GM23338 (cell line): ENCODE data around the gene NDUFA7.
"Not testable (repeated sequence)": the region's sequence is repeated elsewhere in the genome, so short reads cannot be mapped to it uniquely, and the experiment has no call there.

Source experiments
- EZH2 ChIP-seq: fragments of 200-600 bp; sonication (generic); IDR thresholded peaks from one replicate; pipeline ENCODE4 v1.8.0; 2017; ENCODE audit warnings: antibody characterized with exemption, mild to moderate bottlenecking, low read depth; ENCODE audit not compliant: unreplicated experiment
- POLR2AphosphoS5 ChIP-seq: IDR thresholded peaks from 2 replicates; pipeline ENCODE4 v1.6.1; 2016; ENCODE audit warnings: antibody characterized with exemption, low read depth
- TF ChIP-seq, protein P1 (sequence below), 2 experiments: fragments of 200-600 bp in 1 of 2; sonication (generic) in 1 of 2; conservative IDR thresholded peaks; 2 replicates each; pipeline versions ENCODE4 v1.5.1 to v1.6.1; 2016 to 2017; ENCODE audit warnings: antibody characterized with exemption in 2 of 2, low read depth in 2 of 2, mild to moderate bottlenecking in 2 of 2, moderate library complexity in 1 of 2

DNA sequence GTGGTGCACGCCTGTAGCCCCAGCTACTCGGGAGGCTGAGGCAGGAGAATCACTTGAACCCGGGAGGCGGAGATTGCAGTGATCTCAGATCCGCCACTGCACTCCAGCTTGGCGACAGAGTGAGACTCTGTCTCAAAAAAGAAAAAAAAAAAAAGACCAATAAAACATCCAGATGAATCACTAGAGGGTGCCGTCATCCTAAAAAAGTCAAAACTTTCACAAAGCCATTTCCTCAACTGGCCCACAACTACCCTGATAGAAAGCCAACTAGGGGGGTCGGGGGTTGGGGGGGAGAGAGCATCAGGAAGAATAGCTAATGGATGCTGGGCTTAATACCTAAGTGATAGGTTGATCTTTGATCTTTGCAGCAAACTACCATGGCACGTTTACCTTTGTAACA lies 2.3 kb downstream of the NDUFA7 start:
- TF ChIP-seq, protein P1, sequence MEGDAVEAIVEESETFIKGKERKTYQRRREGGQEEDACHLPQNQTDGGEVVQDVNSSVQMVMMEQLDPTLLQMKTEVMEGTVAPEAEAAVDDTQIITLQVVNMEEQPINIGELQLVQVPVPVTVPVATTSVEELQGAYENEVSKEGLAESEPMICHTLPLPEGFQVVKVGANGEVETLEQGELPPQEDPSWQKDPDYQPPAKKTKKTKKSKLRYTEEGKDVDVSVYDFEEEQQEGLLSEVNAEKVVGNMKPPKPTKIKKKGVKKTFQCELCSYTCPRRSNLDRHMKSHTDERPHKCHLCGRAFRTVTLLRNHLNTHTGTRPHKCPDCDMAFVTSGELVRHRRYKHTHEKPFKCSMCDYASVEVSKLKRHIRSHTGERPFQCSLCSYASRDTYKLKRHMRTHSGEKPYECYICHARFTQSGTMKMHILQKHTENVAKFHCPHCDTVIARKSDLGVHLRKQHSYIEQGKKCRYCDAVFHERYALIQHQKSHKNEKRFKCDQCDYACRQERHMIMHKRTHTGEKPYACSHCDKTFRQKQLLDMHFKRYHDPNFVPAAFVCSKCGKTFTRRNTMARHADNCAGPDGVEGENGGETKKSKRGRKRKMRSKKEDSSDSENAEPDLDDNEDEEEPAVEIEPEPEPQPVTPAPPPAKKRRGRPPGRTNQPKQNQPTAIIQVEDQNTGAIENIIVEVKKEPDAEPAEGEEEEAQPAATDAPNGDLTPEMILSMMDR (conservative IDR thresholded peaks at IDR 0.05; ENCODE audit: low read depth in 2 of 2) = peak in 1 of 2 experiments; percentile 30; a peak in 2 of 4 replicates
- TF ChIP-seq POLR2AphosphoS5, EZH2: not testable (repeated sequence)
